ENCODE results near the gene GPR151.

The GPR151 gene

GRCh38 chr5:146513462-146513861 lies 2.5 kb downstream of the GPR151 start:
- DNase-seq (ENCODE audit: low read depth): no peak
- in situ Hi-C loops (cut with HindIII; ENCODE audit: low sequenced_read_pairs): no loop called here
- TF ChIP-seq CTCF (IDR thresholded peaks at IDR 0.05; ENCODE audit: low read depth, low read length, missing control alignments): no peak
- no peak overlapping the region for H3K4me3 ChIP-seq (ENCODE audit: low read depth, low read length)

- TF ChIP-seq CTCF (IDR thresholded peaks at IDR 0.05; ENCODE audit: low read depth, low read length, missing control alignments): no peak
- no peak overlapping the region for H3K4me3 ChIP-seq (ENCODE audit: low read depth, low read length)
- no peak for DNase-seq (ENCODE audit: low read depth)
- in situ Hi-C loops (cut with HindIII; ENCODE audit: low sequenced_read_pairs): no loop called here
Measured at GRCh38 chr5:146510559-146511125, 5.3 kb downstream of the GPR151 start.

DNA sequence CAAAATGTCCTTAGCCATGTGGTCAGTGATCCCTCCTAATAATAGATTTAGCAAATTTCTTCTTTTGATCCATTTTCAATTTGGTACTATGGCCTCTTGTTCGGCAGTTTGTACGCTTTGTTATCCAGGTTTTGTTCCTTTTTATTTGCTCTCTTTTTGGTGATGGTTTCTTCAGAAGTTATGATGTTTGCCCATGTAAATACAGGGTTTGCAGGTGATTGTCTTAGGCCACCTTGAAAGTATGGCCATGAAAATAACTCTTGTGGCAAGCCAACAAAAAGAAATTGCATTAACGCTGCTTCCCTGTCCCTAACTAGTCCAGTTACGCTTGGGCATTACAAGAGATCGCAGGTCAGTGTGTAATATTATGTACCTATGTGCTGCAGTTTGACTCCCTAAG lies 8.6 kb downstream of the GPR151 start:
- DNase-seq (ENCODE audit: low read depth): no peak
- TF ChIP-seq CTCF (IDR thresholded peaks at IDR 0.05; ENCODE audit: low read depth, low read length, missing control alignments): no peak
- H3K4me3 ChIP-seq (ENCODE audit: low read depth, low read length): no peak overlapping the region
- in situ Hi-C loops (cut with HindIII; ENCODE audit: low sequenced_read_pairs): no loop called here

DNA sequence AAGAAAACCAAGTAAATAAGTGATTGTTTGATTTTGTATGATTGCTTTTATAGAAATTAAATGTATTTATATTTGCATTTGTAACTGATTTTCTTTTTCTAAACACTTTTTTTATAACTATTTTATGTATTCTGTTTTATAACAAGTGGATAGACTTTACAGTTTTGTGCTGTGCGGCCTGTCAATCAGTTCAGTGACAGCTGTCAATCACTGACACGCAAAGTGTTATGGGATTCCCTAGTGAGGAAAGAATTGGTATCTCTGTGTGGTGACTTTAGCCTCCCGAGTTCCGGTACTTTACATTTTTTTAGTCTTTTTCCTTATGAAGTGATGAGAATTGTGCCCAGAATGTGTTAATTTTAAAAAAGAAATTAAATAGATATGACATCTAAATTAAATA lies 16.3 kb downstream of the GPR151 start:
- DNase-seq (ENCODE audit: low read depth): no peak
- no peak for TF ChIP-seq CTCF (IDR thresholded peaks at IDR 0.05; ENCODE audit: low read depth, low read length, missing control alignments)
- in situ Hi-C loops (cut with HindIII; ENCODE audit: low sequenced_read_pairs): loop anchor here (25.0 kb wide), 2 partner anchors 888 to 1088 kb away; no protein-coding TSS in a partner anchor

DNA sequence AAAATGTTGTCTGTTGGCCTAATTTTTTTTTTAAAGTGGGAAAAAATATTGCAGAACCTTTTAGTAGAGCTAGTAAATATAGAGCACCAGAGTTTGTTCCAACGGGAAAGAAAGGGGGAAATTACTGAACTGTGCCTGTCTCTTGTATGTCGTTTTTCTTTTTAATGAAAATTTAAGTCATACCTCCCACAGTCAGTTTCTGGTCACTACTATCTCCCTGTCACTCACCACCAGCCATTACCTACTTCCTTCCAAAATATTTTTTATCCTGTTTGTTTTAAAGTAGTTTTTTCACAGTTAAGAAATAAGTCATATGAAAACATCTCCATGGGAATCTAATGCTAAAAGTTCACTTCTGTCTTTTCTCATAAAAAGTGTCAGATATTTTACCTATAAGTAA lies 21.3 kb downstream of the GPR151 start:
- no peak for DNase-seq (ENCODE audit: low read depth)
- TF ChIP-seq CTCF (IDR thresholded peaks at IDR 0.05; ENCODE audit: low read depth, low read length, missing control alignments): no peak
- no peak overlapping the region for H3K4me3 ChIP-seq (ENCODE audit: low read depth, low read length)
- in situ Hi-C loops (cut with HindIII; ENCODE audit: low sequenced_read_pairs): loop anchor here (25.0 kb wide), 2 partner anchors 893 to 1093 kb away; no protein-coding TSS in a partner anchor

More for the DNA sequence above, 16.3 kb downstream of the GPR151 start:
- H3K4me3 ChIP-seq (ENCODE audit: low read depth, low read length): no peak overlapping the region

DNA sequence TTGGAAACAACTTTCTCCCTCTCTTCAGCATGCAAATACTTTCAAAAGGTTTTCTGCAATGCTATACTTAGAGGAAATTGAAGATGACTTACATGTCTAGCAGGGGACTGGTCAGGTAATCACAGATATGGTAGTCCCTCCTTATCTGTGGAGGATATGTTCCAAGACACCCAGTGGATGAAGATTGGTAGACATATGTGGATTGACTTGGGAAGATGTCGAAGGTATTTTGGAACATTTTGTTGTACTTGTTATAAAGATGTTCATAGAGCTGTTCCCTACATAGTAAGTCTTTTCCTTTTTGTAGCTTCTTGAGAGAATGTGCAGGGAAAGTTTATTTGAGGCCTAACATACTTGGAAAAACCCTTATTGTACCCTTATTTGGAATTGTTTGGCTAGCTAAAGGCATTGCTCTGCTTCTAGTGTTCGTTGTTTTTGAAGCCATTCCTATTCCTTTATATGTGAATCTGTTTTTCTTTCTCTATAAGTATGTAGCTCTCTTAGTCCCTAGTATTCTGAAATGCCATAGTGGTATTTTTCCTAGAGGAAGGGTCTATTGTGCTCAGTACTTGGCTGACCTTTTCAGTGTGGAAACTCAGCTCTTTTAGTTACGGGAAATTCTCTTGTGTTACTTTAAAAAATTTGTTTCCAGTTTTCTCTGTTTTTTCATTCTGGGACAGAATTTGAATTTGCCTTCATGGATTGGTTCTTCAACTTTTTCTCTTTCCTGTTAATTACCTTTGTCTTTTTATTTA lies 25.7 kb downstream of the GPR151 start:
- no peak for DNase-seq (ENCODE audit: low read depth)
- in situ Hi-C loops (cut with HindIII; ENCODE audit: low sequenced_read_pairs): loop anchor here (25.0 kb wide), 2 partner anchors 897 to 1097 kb away; no protein-coding TSS in a partner anchor
- H3K4me3 ChIP-seq (ENCODE audit: low read depth, low read length): no peak overlapping the region
- TF ChIP-seq CTCF (IDR thresholded peaks at IDR 0.05; ENCODE audit: low read depth, low read length, missing control alignments): no peak

All from astrocyte of the cerebellum (primary cell).